K562 (cell line): ENCODE results near the gene RTP3. TPM values are rescaled to one million over a fixed set of nuclear protein-coding genes. Genes with fewer than 3 reads are reported as not detected.

Experiments used
- CHCHD3 ChIP-seq: fragments of 250-450 bp; sonication (Bioruptor Pico); IDR thresholded peaks from 2 replicates; pipeline ENCODE4 v2.1.2; 2022; ENCODE audit warnings: mild to moderate bottlenecking
- E2F3 ChIP-seq: fragments of 250-450 bp; sonication (Bioruptor Pico); IDR thresholded peaks from 2 replicates; pipeline ENCODE4 v1.4.0; 2020; ENCODE audit warnings: mild to moderate bottlenecking
- FOXJ2 ChIP-seq: fragments of 200-800 bp; sonication (Bioruptor generic); IDR thresholded peaks from 2 replicates; pipeline ENCODE4 v1.6.1; 2016; ENCODE audit warnings: missing genetic modification characterization, missing compliant biosample characterization
- MBD2 ChIP-seq: sonication (generic); IDR thresholded peaks from 2 replicates; pipeline ENCODE4 v1.6.1; 2016; ENCODE audit warnings: low read depth, borderline replicate concordance
- RCOR1 ChIP-seq, 2 experiments: IDR thresholded peaks; 2 replicates each; pipeline ENCODE4 v1.6.1; 2012; ENCODE audit warnings: low read depth in 2 of 2, low read length in 2 of 2, borderline replicate concordance in 1 of 2, improper control_type of control experiment in 1 of 2
- RHOXF2B ChIP-seq: fragments of 250-450 bp; sonication (Bioruptor Pico); conservative IDR thresholded peaks from 2 replicates; pipeline ENCODE4 v1.5.1; 2021
- SMAD4 ChIP-seq: fragments of 250-450 bp; sonication (Bioruptor Pico); conservative IDR thresholded peaks from 2 replicates; pipeline ENCODE4 v1.8.0; 2021; ENCODE audit warnings: inconsistent platforms, mild to moderate bottlenecking, moderate library complexity
- U2AF2 ChIP-seq: fragments of 200-400 bp; formaldehyde crosslinking; optimal IDR thresholded peaks from 2 replicates; pipeline ENCODE3; 2017; ENCODE audit warnings: low read depth, mild to moderate bottlenecking, low read length
- ZNF175 ChIP-seq: fragments of 200-800 bp; sonication (Bioruptor generic); IDR thresholded peaks from 2 replicates; pipeline ENCODE4 v1.6.1; 2016; ENCODE audit warnings: low read depth, mild to moderate bottlenecking, missing genetic modification characterization, missing compliant biosample characterization
- ZNF263 ChIP-seq: sonication (generic); formaldehyde crosslinking; IDR thresholded peaks from 2 replicates; pipeline ENCODE4 v1.8.0; 2022; ENCODE audit warnings: mild to moderate bottlenecking, missing genetic modification reagents, borderline replicate concordance
- ZNF3 ChIP-seq: fragments of 250-450 bp; sonication (Bioruptor Pico); IDR thresholded peaks from 2 replicates; pipeline ENCODE4 v1.5.0; 2021; ENCODE audit warnings: mild to moderate bottlenecking, moderate library complexity
- ZNF644 ChIP-seq: fragments of 200-800 bp; sonication (Bioruptor generic); IDR thresholded peaks from 2 replicates; pipeline ENCODE4 v1.6.1; 2016; ENCODE audit warnings: low read depth, missing genetic modification characterization, missing compliant biosample characterization
- polyA plus RNA-seq, 8 experiments: library from polyadenylated mRNA; depleted of rRNA in 4 of 8; stranded (reverse) in 5 of 8; unstranded in 3 of 8; fragments of >200 nt; fragmentation: Nextera tagmentation in 2 of 8; fragmentation: Illumina TruSeq in 1 of 8; extraction: Ambion mirVana in 2 of 8; extraction: Trizol in 1 of 8; gene quantifications; 2 replicates each; pipeline versions ENCODE4 v1.2.1 to v1.2.3, GENCODE V29; 2011 to 2014; ENCODE audit warnings: inconsistent platforms in 1 of 8, missing spikeins in 1 of 8
- total RNA-seq, 7 experiments: library from RNA; depleted of rRNA in 6 of 7; stranded (reverse); fragments of >200 nt in 6 of 7; fragmentation: Illumina TruSeq in 2 of 7; extraction: Trizol in 2 of 7; gene quantifications; 2 replicates each; pipeline versions ENCODE4 v1.2.1 to v1.2.3, GENCODE V29; 2011 to 2021; ENCODE audit warnings: low replicate concordance in 1 of 7
- TF ChIP-seq, protein P1 (sequence below): fragments of 250-450 bp; sonication (Bioruptor Pico); IDR thresholded peaks from 2 replicates; pipeline ENCODE4 v1.8.0; 2022; ENCODE audit warnings: inconsistent platforms
- TF ChIP-seq, protein P2 (sequence below): fragments of 250-450 bp; sonication (Bioruptor Pico); IDR thresholded peaks from 2 replicates; pipeline ENCODE4 v1.8.0; 2022; ENCODE audit warnings: inconsistent platforms, mild to moderate bottlenecking, moderate library complexity, borderline replicate concordance
- TF ChIP-seq, protein P3 (sequence below): fragments of 250-450 bp; sonication (Bioruptor Pico); IDR thresholded peaks from 2 replicates; pipeline ENCODE4 v1.4.0; 2020; ENCODE audit warnings: mild to moderate bottlenecking, moderate library complexity, borderline replicate concordance
- TF ChIP-seq, protein P4 (sequence below): fragments of 250-450 bp; sonication (Bioruptor Pico); IDR thresholded peaks from 2 replicates; pipeline ENCODE4 v1.4.0; 2020

RTP3 gene
- total and polyA plus RNA-seq, 9 of the 15 experiments (the other 6 are each of a cell fraction or from before 2014, with no cell fraction given): not detected

DNA sequence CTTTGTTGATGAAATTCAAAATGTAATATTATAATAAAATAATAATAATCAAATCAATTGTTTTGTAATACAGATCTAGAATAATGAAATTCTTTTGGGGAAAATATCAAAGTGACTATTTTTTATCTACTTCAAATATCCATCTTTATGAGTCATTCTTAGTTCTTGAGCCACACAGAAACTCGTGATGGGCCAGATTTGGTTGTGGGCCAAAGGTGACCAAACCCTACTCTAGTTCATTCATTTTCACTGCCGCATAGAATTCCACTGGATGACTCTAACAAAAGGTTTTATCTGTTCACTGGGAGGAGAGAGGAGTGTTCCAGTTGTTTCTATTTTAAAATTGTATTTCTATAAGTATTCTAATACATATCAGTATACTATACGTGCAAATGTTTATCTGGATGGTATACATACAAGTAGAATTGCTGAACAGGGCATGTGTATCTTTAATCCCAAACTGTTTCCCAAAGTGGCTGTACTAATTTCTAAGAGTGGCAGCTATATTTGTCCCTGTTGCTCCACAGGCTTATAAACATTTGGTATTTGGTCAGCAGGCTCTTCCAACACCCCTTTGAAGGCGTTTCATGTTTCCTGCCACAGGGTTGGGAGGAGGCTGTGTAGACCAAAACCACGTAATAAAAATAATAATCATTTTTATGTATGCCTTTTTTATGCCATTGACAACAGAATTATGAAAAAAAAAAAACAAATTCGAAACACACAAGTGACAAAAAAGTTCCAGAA is 7.3 kb upstream of the RTP3 start (continued):
- TF ChIP-seq, protein P1, sequence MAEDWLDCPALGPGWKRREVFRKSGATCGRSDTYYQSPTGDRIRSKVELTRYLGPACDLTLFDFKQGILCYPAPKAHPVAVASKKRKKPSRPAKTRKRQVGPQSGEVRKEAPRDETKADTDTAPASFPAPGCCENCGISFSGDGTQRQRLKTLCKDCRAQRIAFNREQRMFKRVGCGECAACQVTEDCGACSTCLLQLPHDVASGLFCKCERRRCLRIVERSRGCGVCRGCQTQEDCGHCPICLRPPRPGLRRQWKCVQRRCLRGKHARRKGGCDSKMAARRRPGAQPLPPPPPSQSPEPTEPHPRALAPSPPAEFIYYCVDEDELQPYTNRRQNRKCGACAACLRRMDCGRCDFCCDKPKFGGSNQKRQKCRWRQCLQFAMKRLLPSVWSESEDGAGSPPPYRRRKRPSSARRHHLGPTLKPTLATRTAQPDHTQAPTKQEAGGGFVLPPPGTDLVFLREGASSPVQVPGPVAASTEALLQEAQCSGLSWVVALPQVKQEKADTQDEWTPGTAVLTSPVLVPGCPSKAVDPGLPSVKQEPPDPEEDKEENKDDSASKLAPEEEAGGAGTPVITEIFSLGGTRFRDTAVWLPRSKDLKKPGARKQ (CRISPR knock-in tag): no peak
- TF ChIP-seq ZNF3 (CRISPR knock-in tag): no peak
- TF ChIP-seq, protein P2, sequence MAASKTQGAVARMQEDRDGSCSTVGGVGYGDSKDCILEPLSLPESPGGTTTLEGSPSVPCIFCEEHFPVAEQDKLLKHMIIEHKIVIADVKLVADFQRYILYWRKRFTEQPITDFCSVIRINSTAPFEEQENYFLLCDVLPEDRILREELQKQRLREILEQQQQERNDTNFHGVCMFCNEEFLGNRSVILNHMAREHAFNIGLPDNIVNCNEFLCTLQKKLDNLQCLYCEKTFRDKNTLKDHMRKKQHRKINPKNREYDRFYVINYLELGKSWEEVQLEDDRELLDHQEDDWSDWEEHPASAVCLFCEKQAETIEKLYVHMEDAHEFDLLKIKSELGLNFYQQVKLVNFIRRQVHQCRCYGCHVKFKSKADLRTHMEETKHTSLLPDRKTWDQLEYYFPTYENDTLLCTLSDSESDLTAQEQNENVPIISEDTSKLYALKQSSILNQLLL: no peak
- 0 out of 2 replicates have a peak, but pooled peaks have one; percentile 12 for TF ChIP-seq SMAD4
- TF ChIP-seq RCOR1 (IDR thresholded peaks at IDR 0.05; ENCODE audit: borderline replicate concordance in 1 of 2, low read depth in 2 of 2, low read length in 2 of 2): peak in 1 of 2 experiments; percentile 20; a peak in 1 of 4 replicates
- no peak for TF ChIP-seq E2F3 (CRISPR knock-in tag)
- 0 out of 2 replicates have a peak, but pooled peaks have one; percentile 15 for TF ChIP-seq FOXJ2 (tag)
- TF ChIP-seq, protein P3, sequence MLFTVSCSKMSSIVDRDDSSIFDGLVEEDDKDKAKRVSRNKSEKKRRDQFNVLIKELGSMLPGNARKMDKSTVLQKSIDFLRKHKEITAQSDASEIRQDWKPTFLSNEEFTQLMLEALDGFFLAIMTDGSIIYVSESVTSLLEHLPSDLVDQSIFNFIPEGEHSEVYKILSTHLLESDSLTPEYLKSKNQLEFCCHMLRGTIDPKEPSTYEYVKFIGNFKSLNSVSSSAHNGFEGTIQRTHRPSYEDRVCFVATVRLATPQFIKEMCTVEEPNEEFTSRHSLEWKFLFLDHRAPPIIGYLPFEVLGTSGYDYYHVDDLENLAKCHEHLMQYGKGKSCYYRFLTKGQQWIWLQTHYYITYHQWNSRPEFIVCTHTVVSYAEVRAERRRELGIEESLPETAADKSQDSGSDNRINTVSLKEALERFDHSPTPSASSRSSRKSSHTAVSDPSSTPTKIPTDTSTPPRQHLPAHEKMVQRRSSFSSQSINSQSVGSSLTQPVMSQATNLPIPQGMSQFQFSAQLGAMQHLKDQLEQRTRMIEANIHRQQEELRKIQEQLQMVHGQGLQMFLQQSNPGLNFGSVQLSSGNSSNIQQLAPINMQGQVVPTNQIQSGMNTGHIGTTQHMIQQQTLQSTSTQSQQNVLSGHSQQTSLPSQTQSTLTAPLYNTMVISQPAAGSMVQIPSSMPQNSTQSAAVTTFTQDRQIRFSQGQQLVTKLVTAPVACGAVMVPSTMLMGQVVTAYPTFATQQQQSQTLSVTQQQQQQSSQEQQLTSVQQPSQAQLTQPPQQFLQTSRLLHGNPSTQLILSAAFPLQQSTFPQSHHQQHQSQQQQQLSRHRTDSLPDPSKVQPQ (CRISPR knock-in tag): no peak
- TF ChIP-seq ZNF175 (CRISPR knock-in tag): no peak
- no peak for TF ChIP-seq U2AF2
- no peak for TF ChIP-seq CHCHD3
- 0 out of 2 replicates have a peak, but pooled peaks have one; percentile 50 for TF ChIP-seq ZNF644 (tag)
- TF ChIP-seq, protein P4, sequence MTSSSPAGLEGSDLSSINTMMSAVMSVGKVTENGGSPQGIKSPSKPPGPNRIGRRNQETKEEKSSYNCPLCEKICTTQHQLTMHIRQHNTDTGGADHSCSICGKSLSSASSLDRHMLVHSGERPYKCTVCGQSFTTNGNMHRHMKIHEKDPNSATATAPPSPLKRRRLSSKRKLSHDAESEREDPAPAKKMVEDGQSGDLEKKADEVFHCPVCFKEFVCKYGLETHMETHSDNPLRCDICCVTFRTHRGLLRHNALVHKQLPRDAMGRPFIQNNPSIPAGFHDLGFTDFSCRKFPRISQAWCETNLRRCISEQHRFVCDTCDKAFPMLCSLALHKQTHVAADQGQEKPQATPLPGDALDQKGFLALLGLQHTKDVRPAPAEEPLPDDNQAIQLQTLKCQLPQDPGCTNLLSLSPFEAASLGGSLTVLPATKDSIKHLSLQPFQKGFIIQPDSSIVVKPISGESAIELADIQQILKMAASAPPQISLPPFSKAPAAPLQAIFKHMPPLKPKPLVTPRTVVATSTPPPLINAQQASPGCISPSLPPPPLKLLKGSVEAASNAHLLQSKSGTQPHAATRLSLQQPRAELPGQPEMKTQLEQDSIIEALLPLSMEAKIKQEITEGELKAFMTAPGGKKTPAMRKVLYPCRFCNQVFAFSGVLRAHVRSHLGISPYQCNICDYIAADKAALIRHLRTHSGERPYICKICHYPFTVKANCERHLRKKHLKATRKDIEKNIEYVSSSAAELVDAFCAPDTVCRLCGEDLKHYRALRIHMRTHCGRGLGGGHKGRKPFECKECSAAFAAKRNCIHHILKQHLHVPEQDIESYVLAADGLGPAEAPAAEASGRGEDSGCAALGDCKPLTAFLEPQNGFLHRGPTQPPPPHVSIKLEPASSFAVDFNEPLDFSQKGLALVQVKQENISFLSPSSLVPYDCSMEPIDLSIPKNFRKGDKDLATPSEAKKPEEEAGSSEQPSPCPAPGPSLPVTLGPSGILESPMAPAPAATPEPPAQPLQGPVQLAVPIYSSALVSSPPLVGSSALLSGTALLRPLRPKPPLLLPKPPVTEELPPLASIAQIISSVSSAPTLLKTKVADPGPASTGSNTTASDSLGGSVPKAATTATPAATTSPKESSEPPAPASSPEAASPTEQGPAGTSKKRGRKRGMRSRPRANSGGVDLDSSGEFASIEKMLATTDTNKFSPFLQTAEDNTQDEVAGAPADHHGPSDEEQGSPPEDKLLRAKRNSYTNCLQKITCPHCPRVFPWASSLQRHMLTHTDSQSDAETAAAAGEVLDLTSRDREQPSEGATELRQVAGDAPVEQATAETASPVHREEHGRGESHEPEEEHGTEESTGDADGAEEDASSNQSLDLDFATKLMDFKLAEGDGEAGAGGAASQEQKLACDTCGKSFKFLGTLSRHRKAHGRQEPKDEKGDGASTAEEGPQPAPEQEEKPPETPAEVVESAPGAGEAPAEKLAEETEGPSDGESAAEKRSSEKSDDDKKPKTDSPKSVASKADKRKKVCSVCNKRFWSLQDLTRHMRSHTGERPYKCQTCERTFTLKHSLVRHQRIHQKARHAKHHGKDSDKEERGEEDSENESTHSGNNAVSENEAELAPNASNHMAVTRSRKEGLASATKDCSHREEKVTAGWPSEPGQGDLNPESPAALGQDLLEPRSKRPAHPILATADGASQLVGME (CRISPR knock-in tag): no peak
- TF ChIP-seq RHOXF2B (CRISPR knock-in tag): no peak
- TF ChIP-seq MBD2: no peak
- no peak for TF ChIP-seq ZNF263 (CRISPR knock-in tag)
